ENCODE measurements around the gene XPO1.

- TF ChIP-seq POLR2A (IDR thresholded peaks at IDR 0.05; ENCODE audit: low read length): no peak
- TF ChIP-seq GATA1 (IDR thresholded peaks at IDR 0.05; ENCODE audit: low read depth, low read length): no peak
These were observed 47.2 kb upstream of the XPO1 start for GRCh38 chr2:61585383-61585782.
